ENCODE measurements around the gene SETD3.

Gene SETD3

DNA sequence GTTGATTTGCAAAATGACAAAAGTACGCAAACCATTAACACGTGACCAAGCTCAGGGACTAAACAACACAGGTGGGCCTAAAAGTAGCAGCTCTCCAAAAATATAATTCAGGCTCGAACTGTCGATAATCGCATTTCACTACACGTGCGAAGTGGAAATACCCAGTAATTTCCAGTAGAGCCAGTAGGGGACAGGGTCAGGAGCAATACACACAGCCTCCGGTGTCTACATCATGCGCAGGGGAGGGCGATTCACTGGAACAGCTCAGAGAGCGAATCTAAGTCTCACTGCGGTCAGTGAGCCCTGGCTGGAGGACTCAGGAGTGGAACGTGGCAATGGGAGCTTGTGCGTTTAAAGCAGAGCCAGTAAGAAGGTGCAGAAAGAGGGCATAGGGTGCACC lies 40.4 kb downstream of the SETD3 start:
- no peak for TF ChIP-seq ZNF274 (IDR thresholded peaks at IDR 0.05; ENCODE audit: low read depth, low read length)
- no peak overlapping the region for H3K4me3 ChIP-seq (ENCODE audit: low read length)

DNA sequence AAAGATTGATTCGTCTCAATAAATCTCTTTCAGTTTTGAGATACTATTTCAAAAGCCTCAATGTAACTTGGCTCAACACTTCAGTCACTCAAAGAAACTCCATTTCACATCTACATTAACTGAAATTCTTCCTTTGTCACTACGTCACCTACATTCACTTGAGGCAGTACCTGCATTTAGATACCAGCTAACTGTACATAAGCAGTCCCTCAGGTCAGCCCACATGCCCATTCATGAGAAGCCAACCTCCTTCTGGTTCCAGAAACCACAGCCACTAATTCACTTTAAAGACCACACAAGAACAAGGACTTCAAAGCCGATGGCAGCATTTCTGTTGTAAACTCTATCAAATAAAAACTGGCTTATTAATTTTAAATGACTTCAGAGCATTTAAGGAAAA lies 43.0 kb downstream of the SETD3 start:
- TF ChIP-seq ZNF274 (IDR thresholded peaks at IDR 0.05; ENCODE audit: low read depth, low read length): no peak
- no peak overlapping the region for H3K4me3 ChIP-seq (ENCODE audit: low read length)

- H3K4me3 ChIP-seq (ENCODE audit: low read length): no peak overlapping the region
- TF ChIP-seq ZNF274 (IDR thresholded peaks at IDR 0.05; ENCODE audit: low read depth, low read length): no peak
These were observed 44.1 kb downstream of the SETD3 start for GRCh38 chr14:99436247-99437180.

GRCh38 chr14:99435327-99435726 lies 45.3 kb downstream of the SETD3 start:
- H3K4me3 ChIP-seq (ENCODE audit: low read length): no peak overlapping the region
- no peak for TF ChIP-seq ZNF274 (IDR thresholded peaks at IDR 0.05; ENCODE audit: low read depth, low read length)

DNA sequence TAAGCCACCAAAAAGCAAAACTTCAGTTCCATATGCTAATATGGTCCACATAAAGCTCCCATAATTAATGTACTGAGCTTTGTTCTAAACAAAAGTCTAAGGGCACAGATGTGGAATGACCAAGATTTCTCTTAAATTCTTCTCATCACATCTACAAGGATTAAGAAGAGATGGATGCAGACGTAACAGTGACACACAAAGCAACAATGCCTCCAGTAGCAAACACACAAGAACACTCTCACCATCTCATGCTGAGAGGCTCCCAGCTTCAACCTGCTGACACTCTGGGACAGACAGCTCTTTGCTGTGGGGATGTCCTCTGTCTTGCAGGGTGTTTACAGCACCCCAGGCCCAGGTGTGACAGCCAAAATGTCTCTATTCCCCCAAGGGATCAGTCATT lies 48.2 kb downstream of the SETD3 start:
- no peak for TF ChIP-seq ZNF274 (IDR thresholded peaks at IDR 0.05; ENCODE audit: low read depth, low read length)
- H3K4me3 ChIP-seq (ENCODE audit: low read length): no peak overlapping the region

- TF ChIP-seq ZNF274 (IDR thresholded peaks at IDR 0.05; ENCODE audit: low read depth, low read length): no peak
- H3K4me3 ChIP-seq (ENCODE audit: low read length): no peak overlapping the region
These were observed 48.7 kb downstream of the SETD3 start for GRCh38 chr14:99431986-99432385.

DNA sequence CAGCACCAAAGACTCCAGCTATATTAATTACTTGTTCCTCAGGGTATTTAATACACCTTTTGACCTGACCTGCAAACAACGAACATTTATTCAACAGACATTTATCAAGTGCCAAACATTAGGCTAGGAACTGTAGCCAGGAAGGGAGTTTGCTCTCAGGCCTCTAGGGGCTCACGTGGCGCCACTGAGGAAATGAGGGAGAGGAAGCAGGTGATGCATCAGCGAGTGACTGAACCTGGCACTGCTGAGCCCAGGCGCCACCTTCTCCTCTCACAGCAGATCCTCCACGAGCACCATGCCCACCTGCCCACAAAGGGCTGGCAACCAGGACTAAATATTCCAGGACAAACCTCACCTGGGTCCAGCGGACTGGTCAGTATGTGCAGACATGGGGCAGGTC lies 50.2 kb downstream of the SETD3 start:
- H3K4me3 ChIP-seq (ENCODE audit: low read length): no peak overlapping the region
- no peak for TF ChIP-seq ZNF274 (IDR thresholded peaks at IDR 0.05; ENCODE audit: low read depth, low read length)

DNA sequence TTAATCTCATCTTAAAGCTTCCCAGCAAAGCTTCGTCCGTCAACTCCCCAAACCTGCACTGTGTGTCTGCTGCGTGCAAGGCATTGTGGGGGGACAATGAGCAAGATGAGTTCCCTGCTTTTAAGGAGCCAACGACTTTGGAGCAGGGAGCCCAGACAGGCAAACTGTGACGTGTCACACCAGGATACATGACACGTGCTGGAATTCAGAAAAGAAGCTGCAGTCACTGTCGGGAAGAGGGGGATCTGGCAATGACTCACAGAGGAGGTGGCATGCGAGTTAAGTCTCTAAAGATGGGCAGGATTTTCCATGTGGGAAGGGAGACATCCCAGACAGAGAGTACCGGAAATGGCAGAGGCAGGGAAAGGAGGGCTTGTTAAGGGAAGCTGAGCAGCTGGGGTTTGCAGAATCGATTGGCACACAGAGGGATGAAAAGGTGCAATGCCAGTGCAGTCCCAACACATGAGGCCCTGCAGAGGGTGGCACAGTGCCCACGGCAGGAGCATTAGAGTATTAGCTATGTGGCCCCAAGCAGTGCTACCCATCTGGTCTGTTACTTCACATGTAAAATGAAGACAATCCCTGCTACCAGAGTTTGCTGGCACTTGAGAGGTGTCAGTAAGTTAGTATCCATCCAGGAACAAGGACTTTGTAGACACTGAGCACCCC lies 52.9 kb downstream of the SETD3 start:
- H3K4me3 ChIP-seq (ENCODE audit: low read length): no peak overlapping the region
- no peak for TF ChIP-seq ZNF274 (IDR thresholded peaks at IDR 0.05; ENCODE audit: low read depth, low read length)

GRCh38 chr14:99426813-99427346 lies 53.8 kb downstream of the SETD3 start:
- no peak for TF ChIP-seq ZNF274 (IDR thresholded peaks at IDR 0.05; ENCODE audit: low read depth, low read length)
- no peak overlapping the region for H3K4me3 ChIP-seq (ENCODE audit: low read length)

DNA sequence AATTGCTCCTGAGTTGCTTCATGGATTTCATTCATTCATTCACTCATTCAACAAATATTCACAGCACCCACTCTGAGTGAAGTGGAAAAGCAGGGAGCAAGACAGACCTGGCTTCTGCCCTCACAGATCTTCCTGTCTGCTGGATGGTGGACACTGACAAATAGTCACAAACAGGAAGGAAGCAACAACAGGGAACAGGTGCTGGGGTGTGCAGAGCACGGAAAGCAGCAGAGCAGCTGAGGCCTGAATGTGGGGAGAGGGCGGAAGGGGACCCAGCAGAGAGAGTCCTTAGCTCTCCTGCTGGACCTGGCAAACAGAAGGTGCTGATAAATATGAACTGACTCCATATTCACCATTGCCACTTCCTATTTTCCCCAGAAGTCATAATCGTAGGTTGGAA lies 54.4 kb downstream of the SETD3 start:
- TF ChIP-seq ZNF274 (IDR thresholded peaks at IDR 0.05; ENCODE audit: low read depth, low read length): no peak
- no peak overlapping the region for H3K4me3 ChIP-seq (ENCODE audit: low read length)

GRCh38 chr14:99425272-99425681 lies 55.4 kb downstream of the SETD3 start:
- no peak for TF ChIP-seq ZNF274 (IDR thresholded peaks at IDR 0.05; ENCODE audit: low read depth, low read length)
- H3K4me3 ChIP-seq (ENCODE audit: low read length): no peak overlapping the region

DNA sequence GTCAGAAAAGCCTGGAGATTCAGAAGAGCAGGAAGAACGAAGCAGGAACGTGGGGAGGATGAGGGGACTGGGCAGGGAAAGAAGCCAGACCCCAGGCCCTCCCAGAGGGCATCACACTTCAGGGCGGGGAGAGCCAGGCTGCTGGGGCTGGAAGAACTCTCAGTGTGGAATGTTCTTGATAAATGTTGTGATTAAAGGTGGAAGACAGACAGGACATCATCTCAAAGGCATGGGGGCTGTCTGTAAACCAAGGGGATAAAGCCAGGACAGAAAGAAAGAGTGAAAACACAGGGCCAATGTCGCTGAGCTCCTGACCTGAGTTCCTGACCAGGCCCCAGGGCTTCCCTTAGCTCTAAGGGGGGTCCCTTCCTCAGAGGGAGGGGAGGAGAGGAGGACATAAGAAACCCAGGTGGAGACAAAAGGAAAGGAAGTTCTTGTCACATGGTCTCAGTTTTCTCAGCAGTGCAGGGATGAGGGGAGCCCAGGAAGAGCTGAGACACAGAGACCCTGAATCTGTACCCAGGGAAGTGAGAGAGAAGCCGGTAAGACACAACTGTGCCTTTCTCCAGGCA lies 56.3 kb downstream of the SETD3 start:
- no peak for TF ChIP-seq ZNF274 (IDR thresholded peaks at IDR 0.05; ENCODE audit: low read depth, low read length)
- H3K4me3 ChIP-seq (ENCODE audit: low read length): no peak overlapping the region

- no peak for TF ChIP-seq ZNF274 (IDR thresholded peaks at IDR 0.05; ENCODE audit: low read depth, low read length)
- H3K4me3 ChIP-seq (ENCODE audit: low read length): no peak overlapping the region
These were observed 57.2 kb downstream of the SETD3 start for GRCh38 chr14:99423434-99423833.

DNA sequence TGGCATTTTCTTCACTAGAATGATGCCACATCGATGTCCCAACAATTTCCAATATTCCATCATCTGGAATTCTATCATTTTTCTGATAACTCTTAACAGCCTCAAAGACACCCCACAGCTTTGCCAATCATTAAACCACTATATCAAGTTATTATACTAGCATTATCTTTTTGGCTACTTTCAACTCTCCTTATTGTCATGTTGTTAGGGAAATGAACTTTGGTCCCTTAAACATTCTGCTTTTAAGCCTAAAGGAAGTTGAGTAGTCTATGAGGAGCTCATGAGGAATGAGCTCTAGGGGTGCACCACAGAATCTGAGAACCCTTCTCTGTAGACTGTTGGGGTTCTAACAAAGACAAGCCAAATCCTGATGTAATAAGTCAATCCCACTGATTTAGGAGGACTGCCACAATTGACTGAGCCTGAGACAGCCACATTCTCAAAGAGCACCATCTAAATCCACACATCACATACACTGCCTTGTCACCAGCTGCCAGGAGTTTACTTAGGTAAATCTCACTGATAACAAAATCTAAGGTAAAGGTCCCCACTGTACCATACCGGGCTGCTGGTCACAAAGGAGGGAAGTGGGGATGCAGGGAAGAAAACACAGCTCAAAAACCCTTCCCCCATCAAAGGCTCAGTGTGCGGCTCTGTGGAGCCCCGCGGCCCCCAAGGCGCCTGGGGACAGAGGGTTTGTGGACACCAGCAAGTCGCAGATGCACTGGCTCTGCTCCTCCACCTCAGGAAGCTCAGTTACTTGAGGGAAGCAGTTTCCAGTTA lies 58.2 kb downstream of the SETD3 start:
- no peak overlapping the region for H3K4me3 ChIP-seq (ENCODE audit: low read length)
- TF ChIP-seq ZNF274 (IDR thresholded peaks at IDR 0.05; ENCODE audit: low read depth, low read length): no peak

Measured in GM08714 (cell line).